HL-60 (cell line): ENCODE data around the gene STX1A.

Source experiments
- CTCF ChIP-seq: IDR thresholded peaks from one replicate; pipeline ENCODE4 v1.5.1; 2011; ENCODE audit warnings: low read length, control low read depth, inconsistent platforms; ENCODE audit not compliant: insufficient read depth
- POLR2AphosphoS5 ChIP-seq: IDR thresholded peaks from 2 replicates; pipeline ENCODE4 v1.6.1; 2012; ENCODE audit warnings: low read depth

GRCh38 chr7:73702226-73702625, 17.2 kb downstream of the STX1A start:
- TF ChIP-seq CTCF: no peak
- no peak for TF ChIP-seq POLR2AphosphoS5
